Activated naive CD8-positive, alpha-beta T cell treated with anti-CD3 and anti-CD28 coated beads, Interleukin-2, amount 50 U/mL, for 24 hours (primary cell): ENCODE results near the gene PLEKHO1.

Source experiments
- ATAC-seq: fragments of 150-1000 bp; cut with Tn5 transposase; one replicate; pipeline ENCODE4 v1.10.0; 2021
- DNase-seq: peaks from one replicate; pipeline ENCODE4 v3.0.0; 2021
- H3K27ac Mint-ChIP-seq: one replicate; pipeline ENCODE4 v1.8.0; 2021; ENCODE audit warnings: mild to moderate bottlenecking, mixed read lengths
- H3K27me3 Mint-ChIP-seq: one replicate; pipeline ENCODE4 v1.8.0; 2021; ENCODE audit warnings: mixed read lengths
- H3K36me3 Mint-ChIP-seq: one replicate; pipeline ENCODE4 v1.8.0; 2021; ENCODE audit warnings: low read depth, mixed read lengths
- H3K4me1 Mint-ChIP-seq: one replicate; pipeline ENCODE4 v1.8.0; 2021; ENCODE audit warnings: mixed read lengths
- H3K4me3 Mint-ChIP-seq: one replicate; pipeline ENCODE4 v1.8.0; 2021; ENCODE audit warnings: mild to moderate bottlenecking, moderate library complexity, mixed read lengths
- H3K9me3 Mint-ChIP-seq: one replicate; pipeline ENCODE4 v1.8.0; 2021; ENCODE audit warnings: mixed read lengths

PLEKHO1 gene

DNA sequence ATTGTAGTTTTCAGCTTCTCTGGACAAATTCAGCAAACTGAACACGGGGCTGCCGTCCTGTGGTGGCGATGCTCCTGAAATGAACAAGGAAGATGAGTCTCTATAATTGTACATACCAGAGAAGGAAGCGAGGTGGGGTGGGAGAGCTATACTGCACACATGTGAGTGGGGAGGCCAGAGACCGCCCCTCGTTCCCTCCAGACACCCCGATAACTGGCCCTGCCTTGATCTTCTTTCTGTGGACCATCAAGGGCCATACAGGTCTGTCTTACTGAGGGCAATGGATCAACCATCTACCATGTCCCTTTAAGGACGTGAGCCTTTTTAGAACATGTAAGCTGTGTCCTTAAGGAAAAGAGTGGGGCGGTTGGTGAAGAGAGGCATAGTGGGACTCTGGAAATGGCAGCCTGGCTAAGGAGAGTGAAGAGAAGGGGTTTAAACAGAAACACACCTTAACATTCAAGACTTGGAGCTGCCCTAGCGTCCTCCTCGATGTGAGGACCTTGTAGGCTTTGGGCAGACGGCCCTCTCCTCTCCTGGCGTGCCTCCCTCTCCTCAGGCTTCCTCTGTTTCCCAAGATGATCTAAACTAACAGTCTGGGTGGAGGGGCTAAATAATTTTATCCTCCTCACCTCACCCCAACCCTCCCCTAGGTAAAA, 5.8 kb downstream of the PLEKHO1 start:
- DNase-seq (no peak), ATAC-seq (no peak)
- no peak overlapping the region for H3K4me3 Mint-ChIP-seq
- peak overlapping the region; percentile 3 for H3K27ac Mint-ChIP-seq
- peaks cover 36% of the 10 kb centered on the region for H3K36me3 Mint-ChIP-seq
- H3K4me1 Mint-ChIP-seq = peaks cover 63% of the 10 kb centered on the region
- no peaks in the 10 kb centered on the region for H3K9me3 Mint-ChIP-seq
- H3K27me3 Mint-ChIP-seq = no peaks in the 10 kb centered on the region

DNA sequence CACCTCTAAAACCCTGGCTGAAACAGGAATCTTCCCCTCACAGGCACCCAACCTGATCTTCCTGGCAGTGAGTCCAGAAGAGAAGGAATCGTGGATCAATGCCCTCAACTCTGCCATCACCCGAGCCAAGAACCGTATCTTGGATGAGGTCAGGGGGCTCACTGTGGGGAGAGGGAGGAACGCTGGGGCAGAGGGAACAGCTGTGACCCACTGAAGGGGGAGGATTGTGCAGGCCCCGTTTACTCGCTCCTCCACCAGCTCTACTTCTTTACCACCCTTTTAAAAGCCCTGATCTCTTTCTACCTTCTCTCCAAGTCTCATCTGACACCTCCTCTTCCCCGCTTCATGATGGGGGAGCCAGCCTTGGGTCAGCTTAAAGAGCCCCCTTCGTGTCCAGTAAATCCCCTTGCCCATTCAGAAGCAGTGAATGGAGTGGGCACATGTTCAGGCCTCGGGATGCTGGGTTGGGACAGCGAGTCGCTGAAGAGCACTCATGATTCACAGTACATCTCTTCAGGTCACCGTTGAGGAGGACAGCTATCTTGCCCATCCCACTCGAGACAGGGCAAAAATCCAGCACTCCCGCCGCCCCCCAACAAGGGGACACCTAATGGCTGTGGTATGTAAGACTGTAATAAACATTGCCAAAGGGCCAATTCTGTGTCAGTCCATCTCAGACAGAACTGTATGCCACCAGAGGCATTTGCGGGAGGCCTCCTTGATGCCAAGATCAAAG, 7.3 kb downstream of the PLEKHO1 start:
- H3K4me1 Mint-ChIP-seq = peaks cover 67% of the 10 kb centered on the region
- no peak for ATAC-seq
- no peaks in the 10 kb centered on the region for H3K27me3 Mint-ChIP-seq
- peaks cover 38% of the 10 kb centered on the region for H3K36me3 Mint-ChIP-seq
- no peak overlapping the region for H3K27ac Mint-ChIP-seq
- H3K4me3 Mint-ChIP-seq = no peak overlapping the region
- DNase-seq = no peak
- no peaks in the 10 kb centered on the region for H3K9me3 Mint-ChIP-seq

DNA sequence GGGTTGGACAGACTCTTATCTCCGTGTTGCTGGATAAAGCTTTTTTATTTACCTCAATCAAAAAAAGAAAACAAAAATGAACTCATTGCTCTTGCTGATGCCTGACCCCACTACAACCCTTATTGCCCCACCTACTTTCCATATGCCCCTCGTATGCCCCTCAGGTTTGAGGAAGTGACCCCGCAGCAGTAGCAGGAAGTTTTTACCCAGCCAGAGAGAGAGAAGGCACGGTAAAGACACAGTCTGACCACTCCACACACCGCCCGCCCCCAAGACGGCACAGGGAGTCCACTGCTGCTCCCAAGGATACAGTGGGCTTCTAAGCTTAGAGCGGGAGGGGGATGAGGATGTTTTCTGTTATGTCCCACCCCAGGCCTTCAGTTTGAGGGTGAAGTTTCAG, 9.8 kb downstream of the PLEKHO1 start:
- Mint-ChIP-seq H3K9me3 (no peaks in the 10 kb centered on the region), H3K36me3 (peaks cover 23% of the 10 kb centered on the region), H3K27me3 (no peaks in the 10 kb centered on the region), H3K4me3 (no peak overlapping the region), H3K27ac (peak overlapping the region; percentile 33), H3K4me1 (peaks cover 67% of the 10 kb centered on the region)
- ATAC-seq (no peak), DNase-seq (no peak)

DNA sequence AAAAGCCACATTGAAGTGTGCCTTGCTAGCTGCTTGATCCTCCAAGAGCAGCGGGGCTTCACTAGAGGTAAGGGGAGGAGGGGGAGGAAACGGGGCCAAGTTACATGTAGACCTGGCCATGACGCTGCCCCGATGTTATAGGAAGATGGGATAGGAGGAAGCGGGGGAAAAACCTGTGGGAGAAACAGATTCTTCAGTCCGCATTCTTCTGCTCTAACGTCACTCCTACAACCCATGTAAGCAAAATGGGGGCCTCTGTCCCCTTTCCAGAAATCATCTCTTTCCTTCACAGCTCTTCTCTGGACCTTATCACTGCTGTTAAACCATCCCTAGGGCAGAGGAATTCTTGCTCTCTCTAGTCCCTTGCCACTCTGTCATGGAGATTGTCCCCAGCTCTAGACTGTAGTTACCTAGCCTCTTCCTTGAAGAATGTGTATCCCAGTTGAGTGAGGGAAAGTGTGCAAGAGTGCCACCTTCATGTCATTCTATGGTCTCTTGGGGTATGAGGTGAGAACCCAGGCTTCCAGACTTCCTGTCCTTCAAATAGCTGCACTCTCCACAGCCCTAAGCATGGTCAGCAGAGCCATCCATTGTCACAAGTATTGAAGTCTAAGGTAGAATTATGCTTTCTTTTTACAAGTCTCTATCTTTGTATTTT, 11.4 kb downstream of the PLEKHO1 start:
- ATAC-seq (no peak), DNase-seq (no peak)
- H3K27me3 Mint-ChIP-seq = no peaks in the 10 kb centered on the region
- H3K36me3 Mint-ChIP-seq = peaks cover 19% of the 10 kb centered on the region
- H3K4me1 Mint-ChIP-seq = peaks cover 71% of the 10 kb centered on the region
- H3K27ac Mint-ChIP-seq = peak overlapping the region; percentile 61
- H3K4me3 Mint-ChIP-seq = peak overlapping the region; percentile 54
- H3K9me3 Mint-ChIP-seq = no peaks in the 10 kb centered on the region

DNA sequence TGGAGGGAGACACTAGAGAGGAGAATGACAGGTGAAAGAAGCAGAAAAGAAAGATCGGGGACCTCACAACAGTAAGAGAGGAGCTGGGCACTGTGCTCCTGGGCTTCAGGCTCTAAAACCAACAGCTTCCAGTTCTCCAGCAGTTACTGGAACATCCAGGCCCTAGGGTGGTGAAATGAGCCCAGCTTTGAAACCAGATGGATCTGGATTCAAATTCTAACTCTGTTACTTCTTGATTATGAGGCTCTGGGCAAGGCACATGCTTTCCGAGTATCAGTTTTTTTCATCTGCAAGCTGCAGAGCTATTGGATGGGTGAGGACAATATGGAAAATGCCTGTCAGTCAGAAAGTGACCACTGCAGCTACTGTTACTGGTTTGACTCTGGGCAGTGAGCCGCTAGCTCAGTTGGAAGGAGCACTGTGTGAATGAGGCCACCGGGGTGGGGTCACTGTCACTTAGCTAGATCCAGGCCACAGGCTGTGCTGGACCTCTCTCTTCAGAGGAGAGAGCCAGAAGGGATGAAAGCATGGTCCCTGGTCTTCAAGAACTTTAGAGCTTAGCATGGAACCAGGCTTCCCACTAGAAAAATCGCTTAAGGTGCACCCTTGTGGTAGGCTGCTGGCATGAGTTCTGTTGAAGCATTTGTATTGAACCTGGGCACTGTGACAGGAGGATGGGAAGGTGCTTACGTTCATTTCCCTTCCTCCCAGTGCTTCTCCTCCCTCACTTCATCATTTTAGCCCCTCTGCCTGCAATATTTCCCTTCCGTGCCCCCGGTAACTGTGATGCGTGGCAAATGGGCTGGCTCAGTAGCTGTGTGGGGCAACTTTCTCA, 12.2 kb downstream of the PLEKHO1 start:
- Mint-ChIP-seq H3K27ac (peak overlapping the region; percentile 56), H3K4me3 (no peak overlapping the region), H3K9me3 (no peaks in the 10 kb centered on the region), H3K4me1 (peaks cover 71% of the 10 kb centered on the region), H3K27me3 (no peaks in the 10 kb centered on the region), H3K36me3 (peaks cover 15% of the 10 kb centered on the region)
- ATAC-seq (no peak), DNase-seq (no peak)

DNA sequence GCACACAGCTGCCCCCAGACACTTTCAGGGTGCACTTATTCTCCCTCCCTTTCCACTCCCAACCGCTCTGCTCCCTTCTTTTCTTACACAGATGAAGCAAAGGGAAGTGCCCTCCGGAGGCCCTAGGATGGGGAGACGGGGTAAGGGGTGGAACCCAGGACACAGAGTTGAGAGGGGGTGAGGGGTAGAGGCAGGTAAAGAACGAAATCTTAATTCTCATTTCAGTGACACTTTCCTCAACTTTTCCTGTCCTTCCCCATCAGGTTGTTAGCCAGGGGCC, 12.8 kb downstream of the PLEKHO1 start:
- Mint-ChIP-seq H3K27ac (peak overlapping the region; percentile 56), H3K36me3 (peaks cover 13% of the 10 kb centered on the region), H3K27me3 (no peaks in the 10 kb centered on the region), H3K4me3 (no peak overlapping the region), H3K4me1 (peaks cover 71% of the 10 kb centered on the region), H3K9me3 (no peaks in the 10 kb centered on the region)
- ATAC-seq = no peak
- DNase-seq = no peak

DNA sequence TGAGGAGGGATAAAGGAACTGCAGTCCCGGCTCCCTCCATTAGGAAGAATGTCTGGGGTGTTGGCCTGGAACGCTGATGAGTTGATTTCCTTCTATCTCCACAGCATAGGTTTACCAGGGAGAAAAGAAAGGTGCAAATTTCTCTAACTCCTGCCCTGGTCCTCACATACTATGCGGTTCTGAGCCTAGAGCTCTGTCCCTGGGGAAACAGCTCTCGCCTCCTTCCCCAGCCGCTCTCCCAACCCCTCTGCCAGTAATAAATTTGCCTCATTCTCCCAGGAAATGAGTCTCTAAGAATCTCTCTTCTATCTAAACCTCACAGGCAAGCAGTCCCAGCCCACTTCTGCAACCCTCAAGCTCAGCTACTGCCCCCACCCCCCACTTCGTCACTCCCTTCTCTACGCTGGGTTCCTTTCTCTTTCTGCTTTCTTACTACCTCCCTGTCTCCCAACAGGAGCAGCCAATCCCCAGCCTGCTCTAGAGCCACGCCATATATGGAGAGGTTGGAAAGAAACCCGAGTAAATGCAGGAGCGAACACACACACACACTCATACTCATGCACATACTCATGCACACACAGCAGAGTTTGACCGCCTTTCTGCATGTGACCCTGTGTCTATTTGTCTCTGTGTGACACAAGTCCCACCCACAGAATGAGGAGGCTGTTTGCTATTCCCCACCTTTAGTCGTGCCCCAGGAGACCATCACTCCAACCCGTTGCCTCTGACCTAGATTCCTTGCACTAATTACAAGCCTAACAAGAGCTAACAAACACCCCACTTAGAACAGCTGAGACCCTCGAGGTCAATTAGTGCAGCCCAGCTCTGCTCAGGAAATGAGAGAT, 13.4 kb downstream of the PLEKHO1 start:
- Mint-ChIP-seq H3K4me3 (peak overlapping the region; percentile 32), H3K9me3 (no peaks in the 10 kb centered on the region), H3K4me1 (peaks cover 67% of the 10 kb centered on the region), H3K36me3 (peaks cover 7% of the 10 kb centered on the region), H3K27me3 (no peaks in the 10 kb centered on the region), H3K27ac (peak overlapping the region; percentile 36)
- ATAC-seq = peak; percentile 48
- DNase-seq = peak; percentile 44

DNA sequence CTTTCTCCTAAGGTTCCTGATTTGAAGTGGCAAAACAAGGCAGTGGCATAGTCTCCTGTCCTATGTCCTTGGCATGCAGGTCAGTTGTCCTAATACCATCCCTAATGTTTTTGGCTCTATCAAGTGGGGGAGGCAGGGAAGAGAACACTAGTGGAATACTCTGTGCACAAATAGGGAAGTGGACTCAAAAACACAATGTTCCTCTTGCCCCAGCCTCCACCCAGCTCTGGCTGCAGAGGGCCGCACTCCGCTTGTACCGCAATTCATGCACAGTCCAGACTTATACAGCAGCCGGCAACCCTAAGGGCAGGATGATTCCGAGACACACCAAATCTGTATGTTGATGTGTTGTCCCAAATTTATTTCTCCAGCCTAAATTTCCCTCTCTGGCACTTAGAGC, 14.5 kb downstream of the PLEKHO1 start:
- DNase-seq = no peak
- H3K4me1 Mint-ChIP-seq = peaks cover 64% of the 10 kb centered on the region
- no peak for ATAC-seq
- peaks cover 3% of the 10 kb centered on the region for H3K36me3 Mint-ChIP-seq
- H3K9me3 Mint-ChIP-seq = no peaks in the 10 kb centered on the region
- H3K4me3 Mint-ChIP-seq = no peak overlapping the region
- no peaks in the 10 kb centered on the region for H3K27me3 Mint-ChIP-seq
- H3K27ac Mint-ChIP-seq = no peak overlapping the region

DNA sequence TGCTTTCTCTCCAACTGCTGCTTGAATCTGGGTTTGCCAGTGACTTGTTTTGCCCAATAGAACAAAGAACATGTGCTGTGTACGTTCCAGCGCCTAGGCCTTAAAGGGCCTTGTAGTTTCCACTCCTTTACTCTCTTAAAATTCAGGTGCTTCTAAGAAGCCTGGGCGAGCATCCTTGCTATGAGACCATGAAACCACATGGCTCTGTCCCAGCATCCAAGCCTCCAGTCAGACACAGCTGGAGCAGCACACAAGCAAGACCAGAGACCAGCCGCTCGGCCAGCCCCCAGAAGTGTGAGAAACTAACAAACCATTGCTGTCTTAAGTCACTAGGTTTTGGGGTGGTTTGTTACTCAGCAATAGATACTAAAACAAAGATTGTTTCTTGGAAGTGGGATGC, 15.1 kb downstream of the PLEKHO1 start:
- Mint-ChIP-seq H3K27me3 (no peaks in the 10 kb centered on the region), H3K4me1 (peaks cover 60% of the 10 kb centered on the region), H3K27ac (no peak overlapping the region), H3K9me3 (no peaks in the 10 kb centered on the region), H3K4me3 (no peak overlapping the region), H3K36me3 (peaks cover 3% of the 10 kb centered on the region)
- ATAC-seq = no peak
- DNase-seq = no peak

DNA sequence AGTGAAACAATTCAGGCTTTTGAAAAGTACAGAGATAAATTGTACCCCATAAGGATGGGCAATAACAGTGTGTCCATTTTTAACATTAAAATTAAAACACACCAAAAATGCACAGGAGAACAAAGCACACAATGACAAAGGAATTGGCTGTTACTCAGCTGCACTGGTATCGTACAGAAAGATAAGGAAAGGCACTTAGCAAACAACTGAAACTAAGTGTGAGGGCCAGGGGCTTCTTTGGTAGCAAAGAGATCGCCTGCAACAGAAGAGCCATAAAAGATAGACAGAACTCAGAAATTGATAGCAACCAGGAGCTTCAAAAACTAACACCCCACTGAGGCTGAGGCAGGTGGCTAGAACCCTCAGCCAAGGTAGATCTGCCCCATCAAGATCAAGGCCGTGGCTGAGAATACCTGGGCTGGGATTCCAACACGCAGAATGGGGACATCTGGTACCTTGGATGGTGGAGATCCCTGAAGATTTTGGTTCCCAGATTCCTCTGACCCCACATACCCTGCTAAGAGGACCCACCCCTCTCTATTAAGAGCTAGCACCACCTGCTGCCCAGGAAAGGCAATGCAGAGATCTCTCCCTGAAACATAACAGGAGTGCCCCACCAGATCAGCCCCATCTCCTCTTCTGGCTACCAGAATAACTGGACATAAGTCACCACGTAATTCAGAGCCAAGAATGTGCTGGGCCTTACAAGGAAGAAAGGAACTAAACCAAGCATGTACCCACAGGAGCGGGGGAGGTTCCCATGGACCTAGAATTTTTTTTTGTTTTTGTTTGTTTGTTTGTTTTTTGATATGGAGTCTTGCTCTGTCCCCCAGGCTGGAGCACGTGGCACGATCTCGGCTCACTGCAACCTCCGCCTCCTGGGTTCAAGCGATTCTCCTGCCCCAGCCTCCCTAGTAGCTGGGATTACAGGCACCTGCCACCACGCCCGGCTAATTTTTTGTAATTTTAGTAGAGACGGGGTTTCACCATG, 16.2 kb downstream of the PLEKHO1 start:
- Mint-ChIP-seq H3K4me3 (no peak overlapping the region), H3K9me3 (no peaks in the 10 kb centered on the region), H3K4me1 (peaks cover 48% of the 10 kb centered on the region), H3K36me3 (no peaks in the 10 kb centered on the region), H3K27ac (no peak overlapping the region), H3K27me3 (no peaks in the 10 kb centered on the region)
- ATAC-seq (no peak), DNase-seq (peak; percentile 61)

DNA sequence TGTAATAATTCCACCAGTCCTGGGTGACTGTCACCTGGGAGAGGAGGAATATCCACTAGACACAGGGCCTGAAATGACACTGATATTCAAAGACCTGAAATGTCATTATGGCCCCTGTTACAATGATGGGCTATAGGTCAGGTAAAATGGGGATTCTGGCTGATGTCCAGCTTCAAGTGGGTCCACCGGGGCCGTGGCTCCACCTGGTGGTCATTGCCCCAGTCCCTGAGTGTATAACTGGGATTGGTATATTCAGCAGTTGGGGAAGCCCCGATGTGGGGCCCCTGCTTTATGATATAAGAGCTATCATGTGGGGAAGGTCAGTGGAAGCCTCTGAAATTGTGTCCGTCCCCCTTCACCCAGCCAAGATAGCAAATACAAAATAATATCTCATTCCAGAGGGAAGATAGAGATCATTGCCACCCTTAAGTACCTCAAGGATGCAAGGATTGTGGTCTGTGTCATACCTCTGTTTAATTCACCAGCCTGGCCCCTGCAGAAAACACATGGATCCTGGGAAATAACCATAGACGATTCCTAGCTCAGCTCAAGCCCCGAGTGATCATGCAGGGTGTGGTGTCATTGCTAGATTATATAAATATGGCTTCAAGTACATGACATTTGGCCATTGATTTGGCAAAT, 19.4 kb downstream of the PLEKHO1 start:
- Mint-ChIP-seq H3K36me3 (no peaks in the 10 kb centered on the region), H3K9me3 (no peaks in the 10 kb centered on the region), H3K4me3 (no peak overlapping the region), H3K27me3 (no peaks in the 10 kb centered on the region), H3K4me1 (peaks cover 21% of the 10 kb centered on the region), H3K27ac (no peak overlapping the region)
- peak; percentile 67 for ATAC-seq
- peak; percentile 72 for DNase-seq

DNA sequence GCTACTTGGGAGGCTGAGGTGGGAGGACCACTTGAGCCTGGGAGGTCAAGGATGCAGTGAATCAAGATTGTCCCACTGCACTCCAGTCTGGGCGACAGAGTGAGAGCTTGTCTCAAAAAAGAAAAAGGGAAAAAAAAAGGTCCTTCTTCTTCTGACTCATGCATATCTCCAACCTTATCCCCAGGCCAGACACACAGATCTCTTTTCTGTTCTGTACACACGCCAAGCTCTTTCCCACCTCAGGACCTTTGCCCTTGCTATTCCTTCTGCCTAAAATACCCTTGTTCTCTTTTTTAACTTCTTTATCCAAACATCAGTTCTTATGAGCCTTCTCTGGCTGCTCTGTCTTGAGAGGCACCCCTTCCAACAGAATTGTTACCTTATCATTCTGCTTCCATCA, 22.1 kb downstream of the PLEKHO1 start:
- Mint-ChIP-seq H3K4me3 (no peak overlapping the region), H3K27me3 (no peaks in the 10 kb centered on the region), H3K36me3 (no peaks in the 10 kb centered on the region), H3K4me1 (peaks cover 6% of the 10 kb centered on the region), H3K9me3 (no peaks in the 10 kb centered on the region), H3K27ac (no peak overlapping the region)
- DNase-seq (no peak), ATAC-seq (no peak)

DNA sequence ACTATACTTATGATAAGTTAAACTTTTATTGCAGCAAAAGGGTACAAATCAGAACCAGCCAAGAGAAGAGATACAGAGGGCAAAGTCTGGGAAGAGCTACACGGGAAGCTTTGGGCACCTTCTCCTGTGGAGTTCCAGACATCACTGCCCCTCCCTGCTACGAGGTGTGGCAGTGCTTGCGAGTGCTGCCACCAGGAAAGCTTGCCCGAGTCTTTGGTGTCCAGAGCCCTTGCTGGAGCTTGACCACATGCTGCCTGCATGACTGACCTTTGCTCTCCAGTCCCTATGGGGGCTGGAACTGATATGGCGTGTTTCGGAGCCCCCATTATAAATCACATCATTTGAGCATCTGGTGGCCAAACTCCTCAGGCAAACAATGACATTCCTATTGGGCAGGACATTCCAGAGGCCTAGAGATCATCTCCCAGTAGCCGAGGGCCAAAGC, 23.4 kb downstream of the PLEKHO1 start:
- no peak for DNase-seq
- ATAC-seq = no peak
- Mint-ChIP-seq H3K9me3 (no peaks in the 10 kb centered on the region), H3K4me3 (no peak overlapping the region), H3K27ac (no peak overlapping the region), H3K36me3 (no peaks in the 10 kb centered on the region), H3K27me3 (no peaks in the 10 kb centered on the region), H3K4me1 (peaks cover 6% of the 10 kb centered on the region)
